ENCODE data around the gene PTPRN2. TPM values are rescaled to one million over a fixed set of nuclear protein-coding genes. Genes with fewer than 3 reads are reported as not detected.

PTPRN2 gene
- total RNA-seq, 2 donors from 2014 or later = 26.1 to 55.5 TPM

DNA sequence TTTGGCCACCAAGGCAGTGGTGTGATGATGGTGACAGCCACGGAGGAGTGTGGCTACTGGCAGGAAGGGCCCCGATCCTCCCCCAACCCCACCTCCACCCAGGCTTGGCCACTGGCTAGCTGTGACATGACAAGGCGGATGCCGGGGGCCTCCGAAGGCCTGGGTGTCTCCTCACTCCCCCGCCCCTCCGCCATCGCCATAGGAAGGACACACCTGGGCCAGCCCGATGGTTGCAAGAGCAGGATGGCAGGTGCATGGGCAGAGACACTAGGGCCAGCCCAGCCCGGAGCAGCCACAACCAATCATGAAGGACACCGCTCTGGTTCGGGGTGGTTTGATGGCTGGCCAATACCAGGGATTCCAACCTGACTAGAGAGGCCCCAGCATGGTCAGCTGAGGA, 81.0 kb downstream of the PTPRN2 start:
- TF ChIP-seq POLR2A (IDR thresholded peaks at IDR 0.05) (no peak), POLR2AphosphoS5 (IDR thresholded peaks at IDR 0.05) (no peak)
- Histone ChIP-seq H3K27me3 (replicated peaks; ENCODE audit: insufficient read depth) (no peaks in the 10 kb centered on the region), H3K9me3 (no peaks in the 10 kb centered on the region), H3K36me3 (no peaks in the 10 kb centered on the region), H3K4me1 (replicated peaks) (no peaks in the 10 kb centered on the region), H3K4me3 (no peak overlapping the region), H3K27ac (no peak overlapping the region)
- no peak for DNase-seq (ENCODE audit: low spot score)
- intact Hi-C loops (cut with DNase I) = no loop called here
- 98% methylated on average over 12 of the region's 12 CpGs for WGBS

- TF ChIP-seq CTCF (IDR thresholded peaks at IDR 0.05) (no peak), POLR2AphosphoS5 (IDR thresholded peaks at IDR 0.05) (no peak), POLR2A (IDR thresholded peaks at IDR 0.05) (no peak)
- no peaks in the 10 kb centered on the region for H3K4me1 ChIP-seq (replicated peaks)
- DNase-seq (ENCODE audit: low spot score) = no peak
- WGBS = 93% methylated on average over 14 of the region's 14 CpGs
- H3K27me3 ChIP-seq (replicated peaks; ENCODE audit: insufficient read depth) = no peaks in the 10 kb centered on the region
- no peaks in the 10 kb centered on the region for H3K9me3 ChIP-seq
- H3K27ac ChIP-seq = no peak overlapping the region
- H3K36me3 ChIP-seq = no peaks in the 10 kb centered on the region
- intact Hi-C loops (cut with DNase I) = no loop called here
- no peak overlapping the region for H3K4me3 ChIP-seq
Measured at GRCh38 chr7:158505683-158506082, 81.9 kb downstream of the PTPRN2 start.

DNA sequence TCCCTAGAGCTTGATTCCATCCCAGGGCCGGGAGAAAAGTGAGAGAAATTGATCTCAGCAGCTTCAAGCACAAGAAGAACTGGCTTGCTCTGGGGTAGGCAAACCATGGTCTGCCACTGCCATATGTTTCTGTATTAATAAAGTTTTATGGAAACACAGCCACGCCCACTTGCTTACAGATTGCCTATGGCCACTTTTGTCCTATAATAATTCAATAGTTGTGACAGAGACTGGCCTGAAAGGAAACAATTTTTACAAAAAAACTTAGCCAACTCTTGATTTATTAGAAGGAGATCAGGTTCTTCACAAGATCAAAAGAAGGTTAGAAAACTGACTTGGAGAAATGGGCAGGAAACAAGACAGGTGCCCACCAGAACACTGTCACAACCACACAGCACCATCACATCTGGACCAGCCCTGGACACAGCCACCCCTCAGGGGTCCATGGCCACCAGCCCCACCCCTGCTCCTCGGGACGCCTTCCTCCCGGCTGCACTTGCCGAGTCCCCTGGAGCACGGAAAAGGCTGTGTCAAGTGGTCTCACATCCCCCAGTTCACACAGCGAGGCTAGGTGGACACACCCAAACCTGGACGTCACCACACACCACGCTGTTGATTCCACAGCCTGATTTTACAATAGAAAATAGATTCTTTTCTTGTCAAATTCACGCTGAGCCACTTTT, 85.4 kb downstream of the PTPRN2 start:
- Histone ChIP-seq H3K9me3 (no peaks in the 10 kb centered on the region), H3K4me3 (no peak overlapping the region), H3K27ac (no peak overlapping the region), H3K36me3 (no peaks in the 10 kb centered on the region), H3K27me3 (replicated peaks; ENCODE audit: insufficient read depth) (no peaks in the 10 kb centered on the region), H3K4me1 (replicated peaks) (no peaks in the 10 kb centered on the region)
- TF ChIP-seq POLR2A (IDR thresholded peaks at IDR 0.05) (no peak), CTCF (IDR thresholded peaks at IDR 0.05) (no peak)
- intact Hi-C loops (cut with DNase I) = no loop called here
- WGBS = 91% methylated on average over 11 of the region's 11 CpGs
- no peak for DNase-seq (ENCODE audit: low spot score)

DNA sequence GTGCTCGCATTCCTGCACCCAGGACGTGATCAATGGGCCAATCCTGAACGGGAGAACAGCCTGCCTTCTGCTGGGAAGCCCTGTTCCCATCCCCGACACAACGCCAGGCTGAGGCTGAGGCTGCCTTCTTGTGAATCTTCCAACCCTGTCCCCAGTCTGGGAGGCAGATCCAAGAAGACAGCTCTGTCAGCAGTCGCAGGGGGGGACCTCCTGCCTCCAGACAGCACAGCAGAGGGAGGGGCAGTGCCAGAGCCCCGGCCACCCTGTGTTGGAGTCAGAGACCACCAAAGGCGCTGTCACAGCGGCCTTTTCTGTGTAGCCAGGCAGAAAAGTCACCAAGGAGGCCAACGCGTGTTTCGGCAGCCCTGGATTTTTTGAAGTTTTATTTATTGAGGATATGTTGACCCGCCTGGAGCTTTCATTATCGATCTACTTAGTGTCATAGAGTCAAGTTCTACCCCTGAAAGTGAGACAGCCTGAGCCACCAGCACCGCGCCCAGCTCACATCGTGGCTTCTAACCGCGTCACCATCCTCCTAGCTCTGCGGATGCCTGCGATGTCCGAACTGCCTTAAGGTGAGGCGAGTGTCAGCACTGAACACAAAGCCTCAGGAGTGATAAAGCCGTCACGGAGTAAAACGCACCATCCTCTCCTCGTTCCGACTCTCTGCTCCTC, 86.1 kb downstream of the PTPRN2 start:
- TF ChIP-seq POLR2A (IDR thresholded peaks at IDR 0.05) = no peak
- TF ChIP-seq POLR2AphosphoS5 (IDR thresholded peaks at IDR 0.05) = no peak
- no peak for TF ChIP-seq CTCF (IDR thresholded peaks at IDR 0.05)
- intact Hi-C loops (cut with DNase I) = no loop called here

DNA sequence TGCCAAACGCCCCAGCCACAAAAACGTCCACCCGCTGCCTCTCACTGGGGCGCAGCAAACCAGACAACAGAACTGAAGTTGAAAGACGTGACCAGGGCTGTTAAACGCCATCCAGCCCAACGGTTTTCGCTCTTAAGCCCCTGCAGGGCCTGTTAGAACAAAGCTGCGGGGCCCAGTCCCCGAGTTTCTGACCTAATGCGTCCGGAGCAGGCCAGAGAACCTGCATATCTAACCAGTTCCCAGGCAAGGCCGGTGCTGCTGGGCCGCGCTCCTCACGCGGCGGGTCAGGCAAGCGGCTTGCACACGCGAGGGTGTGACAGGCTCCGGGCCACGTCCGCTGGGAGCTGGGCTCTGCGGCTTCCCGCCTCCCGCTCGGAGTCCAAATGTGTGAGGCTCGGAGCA, 87.0 kb downstream of the PTPRN2 start:
- no peak for DNase-seq (ENCODE audit: low spot score)
- Histone ChIP-seq H3K36me3 (no peaks in the 10 kb centered on the region), H3K27me3 (replicated peaks; ENCODE audit: insufficient read depth) (no peaks in the 10 kb centered on the region), H3K4me3 (no peak overlapping the region), H3K27ac (no peak overlapping the region), H3K9me3 (no peaks in the 10 kb centered on the region), H3K4me1 (replicated peaks) (no peaks in the 10 kb centered on the region)
- intact Hi-C loops (cut with DNase I) = no loop called here
- TF ChIP-seq CTCF (IDR thresholded peaks at IDR 0.05) (no peak), POLR2AphosphoS5 (IDR thresholded peaks at IDR 0.05) (no peak), POLR2A (IDR thresholded peaks at IDR 0.05) (no peak)
- WGBS = 54% methylated on average over 29 of the region's 29 CpGs

More for the DNA sequence above, 86.1 kb downstream of the PTPRN2 start:
- no peak for DNase-seq (ENCODE audit: low spot score)
- H3K27me3 ChIP-seq (replicated peaks; ENCODE audit: insufficient read depth) = no peaks in the 10 kb centered on the region
- 84% methylated on average over 28 of the region's 28 CpGs for WGBS
- no peak overlapping the region for H3K4me3 ChIP-seq
- H3K27ac ChIP-seq = no peak overlapping the region
- no peaks in the 10 kb centered on the region for H3K4me1 ChIP-seq (replicated peaks)
- H3K36me3 ChIP-seq = no peaks in the 10 kb centered on the region
- no peaks in the 10 kb centered on the region for H3K9me3 ChIP-seq
